NCI-H510A treated with DMSO at 0.1 percent for 48 hours (cell line): ENCODE data around the gene MDFIC.

ENCODE experiments used
- DNase-seq: peaks from one replicate; lab custom pipeline; 2025; lab: John Stamatoyannopoulos, UW

Gene MDFIC

DNA sequence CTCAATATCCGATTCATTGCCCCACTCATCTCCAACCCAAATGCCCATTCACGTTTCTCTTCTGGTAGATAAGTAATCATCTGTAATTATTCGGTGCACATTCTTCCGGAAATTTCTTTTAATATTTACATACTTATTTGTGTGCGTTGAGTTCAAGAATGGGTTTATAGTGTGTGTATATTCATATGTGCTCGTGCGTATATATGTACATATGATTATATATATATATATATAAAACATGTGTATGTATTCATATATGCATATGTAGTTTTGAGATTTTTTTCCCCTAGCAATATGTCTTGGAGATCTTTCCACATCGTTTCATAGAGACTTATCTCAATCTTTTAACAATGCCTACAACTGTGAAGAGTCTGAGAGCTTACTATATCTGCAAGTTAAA lies 118.2 kb downstream of the MDFIC start:
- DNase-seq = no peak

DNA sequence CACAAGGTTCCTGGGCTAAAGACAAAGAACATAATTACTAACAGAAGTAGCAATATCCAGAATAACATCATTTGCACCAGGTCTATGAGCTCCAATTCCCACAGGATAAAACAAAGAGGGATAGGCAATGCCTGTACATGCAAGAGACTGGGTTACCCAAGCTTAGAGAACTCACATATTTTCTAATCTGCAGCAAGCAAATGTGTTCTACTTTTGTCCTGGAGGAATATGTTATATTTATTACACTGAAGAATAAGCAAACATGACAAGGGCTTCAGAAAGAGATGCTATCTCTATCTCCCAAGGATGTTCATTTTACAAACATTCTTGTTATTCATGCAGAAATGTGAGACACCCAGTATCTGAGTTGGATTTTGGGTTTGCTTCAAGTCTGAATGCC lies 118.6 kb downstream of the MDFIC start:
- no peak for DNase-seq

DNA sequence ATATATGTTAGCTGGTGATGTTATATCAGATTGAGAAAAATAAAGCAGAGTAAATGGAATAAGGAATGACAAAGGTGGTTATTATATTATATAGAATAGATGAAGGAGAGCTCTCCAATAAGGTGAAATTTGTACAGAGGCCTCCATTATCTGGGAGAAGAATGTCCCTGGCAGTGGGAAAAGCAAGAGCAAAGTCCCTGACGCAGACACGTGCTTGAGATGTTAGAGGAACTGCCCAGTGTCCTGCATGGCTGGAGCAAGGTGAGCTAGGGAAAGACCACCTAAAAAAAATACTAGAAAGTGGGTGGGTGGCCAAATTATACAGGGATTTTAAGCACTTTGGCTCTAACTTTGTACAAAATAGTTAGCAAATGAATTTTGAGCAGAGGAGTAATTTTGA lies 120.7 kb downstream of the MDFIC start:
- DNase-seq = no peak

DNA sequence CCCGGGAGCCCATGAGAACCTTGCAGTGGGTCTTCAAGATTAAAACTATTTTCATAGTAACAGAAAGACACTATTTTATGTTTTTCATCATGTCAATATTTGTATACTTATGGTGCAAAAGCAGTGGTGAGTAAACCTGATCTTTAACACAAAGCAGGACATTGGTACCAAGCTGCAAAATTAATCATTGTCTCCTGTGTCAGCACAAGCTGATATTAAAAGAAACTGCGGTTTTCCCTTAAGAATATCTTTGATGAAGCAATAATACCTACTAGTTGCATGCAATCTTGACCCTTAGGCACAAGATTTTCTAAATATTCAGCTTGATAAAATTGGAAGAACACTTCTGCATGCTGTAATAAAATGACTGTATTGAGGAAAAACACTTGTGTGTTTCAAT lies 121.7 kb downstream of the MDFIC start:
- DNase-seq = no peak

DNA sequence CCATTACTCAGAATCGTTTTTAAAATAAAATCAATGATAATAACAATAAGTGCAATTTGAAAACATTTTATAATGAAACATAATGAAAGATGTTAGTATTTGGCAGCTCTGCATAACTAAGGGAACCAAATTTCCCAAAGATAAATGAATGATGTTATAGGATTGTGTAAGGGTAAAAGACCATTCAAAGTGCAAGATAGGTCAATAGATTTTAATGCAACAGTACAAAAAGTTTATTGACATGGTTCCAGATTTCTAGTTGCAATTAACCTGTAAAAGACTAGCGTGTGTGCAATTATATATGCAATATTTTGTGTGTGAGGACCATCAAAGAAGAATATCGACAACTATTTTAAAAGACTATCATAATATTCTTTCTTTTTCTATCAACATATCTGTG lies 122.3 kb downstream of the MDFIC start:
- DNase-seq = no peak

DNA sequence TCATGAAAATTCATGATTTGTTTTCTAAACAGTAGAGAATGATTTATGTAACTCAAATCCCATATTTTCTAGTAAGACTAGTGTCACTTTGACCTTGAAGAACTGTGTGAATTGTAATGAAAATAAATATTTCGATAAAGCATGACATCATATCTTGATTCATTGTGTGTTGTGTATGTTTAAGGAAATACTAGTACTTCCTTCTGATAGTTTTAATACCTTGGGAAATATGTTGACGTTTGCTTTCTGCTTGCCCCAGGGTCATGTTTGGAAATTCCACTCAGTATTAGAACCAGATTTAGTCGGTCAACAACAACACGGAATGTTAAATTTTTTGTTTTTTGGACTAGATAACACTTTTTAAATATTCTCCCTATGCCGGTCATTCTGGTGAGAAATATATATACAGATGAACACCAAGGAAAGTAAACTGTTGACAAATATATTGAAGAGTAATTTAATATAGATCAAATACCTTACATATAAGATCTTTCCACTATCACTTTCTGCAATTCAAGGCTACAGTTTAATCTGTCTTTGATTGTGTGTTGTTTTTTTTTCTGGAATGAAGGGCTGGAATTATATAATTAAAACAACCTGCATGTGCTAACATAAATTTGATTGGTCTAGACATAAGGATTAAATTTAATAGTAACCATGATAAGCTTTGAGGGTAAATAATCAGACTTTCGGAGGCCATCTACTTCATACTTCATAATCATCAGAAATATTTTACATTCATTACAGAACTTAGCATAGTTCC lies 126.2 kb downstream of the MDFIC start:
- DNase-seq = no peak

DNA sequence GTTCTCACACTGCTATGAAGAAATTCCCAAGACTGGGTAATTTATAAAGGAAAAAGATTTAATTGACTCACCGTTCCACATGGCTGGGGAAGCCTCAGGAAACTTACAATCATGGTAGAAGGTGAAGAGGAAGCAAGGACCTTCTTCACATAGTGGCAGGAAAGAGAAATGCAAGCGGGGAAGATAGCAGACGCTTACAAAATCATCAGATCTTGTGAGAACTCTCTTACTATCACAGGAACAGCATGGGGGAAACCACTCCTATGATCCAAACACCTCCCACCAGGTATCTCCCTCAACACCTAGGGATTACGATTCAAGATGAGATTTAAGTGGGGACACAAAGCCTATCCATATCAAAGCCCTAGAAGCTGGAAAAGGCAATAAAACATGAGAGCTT lies 130.8 kb downstream of the MDFIC start:
- no peak for DNase-seq

DNA sequence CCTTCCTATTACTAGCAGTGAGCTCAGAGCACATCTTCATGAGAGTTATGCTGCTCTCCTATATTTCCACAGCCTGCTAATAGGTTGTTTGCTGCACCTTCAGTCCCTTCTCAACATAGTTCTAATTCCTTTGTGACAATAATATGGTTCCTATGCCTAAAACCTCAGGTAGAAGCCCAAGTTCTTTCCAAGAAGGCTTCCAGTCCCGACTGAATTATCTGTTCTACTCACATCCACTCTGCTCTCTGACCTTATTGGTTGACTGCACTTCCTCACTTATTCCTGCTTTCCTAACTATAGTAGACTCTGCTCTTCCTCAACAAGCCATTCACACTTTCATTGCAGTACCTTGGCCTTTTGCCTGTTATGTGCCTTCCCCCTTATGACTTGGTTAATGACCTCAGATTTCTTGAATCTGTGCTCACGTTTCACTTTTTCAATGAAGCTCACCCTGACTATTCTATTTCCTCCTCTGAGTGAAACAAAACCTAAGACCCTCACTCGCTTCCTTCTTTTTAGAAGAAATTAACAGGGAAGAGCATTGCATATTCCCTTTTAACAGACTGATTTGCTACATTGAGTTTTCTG lies 132.7 kb downstream of the MDFIC start:
- DNase-seq = no peak

DNA sequence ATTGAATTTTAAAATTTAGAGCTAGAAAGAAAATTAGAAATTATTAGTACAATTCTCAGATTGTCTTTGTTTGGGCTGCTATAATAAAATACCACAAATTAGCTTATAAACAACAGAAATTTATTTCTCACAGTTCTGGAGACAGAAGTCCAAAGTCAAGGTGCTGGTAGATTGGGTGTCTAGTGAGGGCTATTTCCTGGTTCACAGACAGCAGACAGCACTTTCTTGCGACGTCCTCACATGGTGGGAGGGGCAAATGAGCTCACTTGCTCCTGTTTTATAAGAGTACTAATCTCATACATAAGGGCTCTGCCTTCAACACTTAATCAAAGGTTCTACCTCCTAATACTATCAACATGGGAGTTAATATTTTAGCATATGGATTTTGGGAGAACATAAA lies 134.1 kb downstream of the MDFIC start:
- no peak for DNase-seq

DNA sequence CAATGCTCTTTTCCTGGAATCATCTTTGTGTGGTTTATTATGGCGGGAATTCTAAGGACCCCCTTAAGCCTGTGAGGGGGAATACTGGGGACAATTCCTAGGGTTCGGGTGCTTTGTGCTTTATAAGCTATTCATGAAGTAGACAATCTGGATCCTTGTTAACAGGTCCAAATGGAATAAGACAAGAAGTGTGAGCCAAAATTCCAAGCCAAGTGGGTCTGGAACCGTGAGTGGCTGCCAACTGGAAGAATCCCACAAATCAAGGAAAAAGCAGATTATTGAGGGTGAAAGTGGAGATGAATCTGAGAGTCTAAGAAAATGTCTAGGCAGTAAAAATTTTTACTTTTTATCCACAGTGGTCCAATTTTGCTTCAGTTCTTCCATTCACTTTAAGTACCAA lies 136.8 kb downstream of the MDFIC start:
- DNase-seq = no peak

DNA sequence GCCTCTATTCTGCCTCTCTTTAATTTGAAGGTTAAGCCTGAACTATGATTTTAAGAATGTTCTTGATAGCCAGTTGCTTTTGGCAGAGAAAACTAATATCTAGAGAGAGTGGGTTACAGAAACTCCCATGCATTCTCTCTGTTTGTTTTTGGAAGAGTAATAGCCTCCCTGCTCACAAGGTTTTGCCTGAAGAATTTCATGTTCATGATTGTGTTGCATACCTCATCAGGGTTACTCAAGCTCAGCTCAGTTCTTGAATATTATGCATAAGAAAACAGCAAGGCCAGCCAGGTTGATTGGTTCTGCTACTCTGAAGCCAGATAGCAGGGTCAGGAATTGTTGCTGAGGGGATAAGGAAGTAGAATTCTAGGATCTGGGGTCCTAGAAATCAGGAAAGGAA lies 137.4 kb downstream of the MDFIC start:
- DNase-seq = no peak

DNA sequence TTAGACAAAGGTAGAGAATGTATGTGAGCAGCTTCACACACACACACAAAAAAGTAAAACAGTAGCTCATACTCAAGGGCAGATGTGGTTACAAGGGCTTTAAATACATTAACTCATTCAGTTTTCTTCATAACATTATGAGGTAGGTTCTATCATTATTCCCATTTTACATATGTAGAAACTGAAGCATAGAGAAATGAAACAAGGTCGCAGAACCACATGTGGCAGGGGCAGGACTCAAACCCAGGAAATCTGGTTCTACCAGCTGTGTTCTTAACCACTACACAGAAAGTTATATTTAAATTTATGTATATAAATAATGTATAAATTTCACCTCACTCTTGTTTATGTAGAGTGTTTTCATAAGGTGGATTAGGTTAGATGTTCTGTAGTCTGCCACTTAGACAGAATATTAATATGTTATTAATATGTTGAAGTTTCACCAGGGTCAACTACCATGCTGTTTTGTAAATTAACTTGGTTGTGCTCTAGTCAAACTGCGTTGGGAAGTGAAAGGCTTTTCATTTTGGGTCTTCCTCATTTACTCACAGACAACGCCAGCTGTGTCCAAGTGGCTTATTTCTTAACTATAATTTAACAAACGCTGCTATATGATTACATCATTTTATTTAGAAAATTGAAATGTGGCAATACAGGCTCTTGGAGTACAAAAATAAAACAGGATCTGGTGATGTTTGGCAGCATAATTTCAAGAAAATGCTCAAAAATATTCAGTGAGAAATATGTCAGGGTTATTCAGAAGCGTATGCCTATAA lies 138.4 kb downstream of the MDFIC start:
- DNase-seq = no peak

DNA sequence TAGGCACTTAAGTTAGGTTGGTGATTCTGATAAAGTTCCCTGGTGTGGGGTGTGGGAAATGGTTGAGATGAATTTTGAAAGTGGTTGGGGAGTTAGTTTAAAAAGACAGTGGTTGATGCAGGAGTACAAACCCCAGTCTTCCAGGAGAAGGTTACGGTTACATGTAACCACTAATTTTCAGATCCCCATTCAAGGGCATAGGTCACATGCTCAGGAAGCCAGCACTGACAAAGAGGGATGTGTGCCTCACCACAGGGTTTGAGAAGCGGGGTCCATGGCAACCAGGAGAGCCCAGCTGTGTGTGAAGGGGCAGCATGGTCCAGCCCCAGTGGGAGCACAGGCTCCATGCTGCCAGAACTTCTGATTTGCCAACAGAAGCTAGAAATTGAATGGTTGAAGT lies 144.2 kb downstream of the MDFIC start:
- no peak for DNase-seq

DNA sequence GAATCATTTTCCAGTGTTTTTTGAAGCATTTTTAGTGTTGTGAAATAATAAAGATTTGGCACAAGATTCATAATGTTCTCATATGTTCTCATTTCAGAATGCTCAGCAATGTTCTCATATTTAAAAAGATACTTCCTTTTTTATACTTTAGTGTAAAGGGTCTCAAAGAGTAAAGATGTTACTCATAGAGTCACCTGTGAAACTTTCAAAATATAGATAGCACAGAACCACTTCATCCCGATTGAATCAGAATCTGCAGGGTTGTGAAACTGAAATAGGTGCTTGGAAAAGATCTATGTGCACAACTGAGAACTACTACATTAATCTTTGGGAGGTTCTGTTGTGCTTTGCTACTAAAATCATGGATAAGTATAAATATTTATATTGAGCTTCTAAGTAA lies 144.7 kb downstream of the MDFIC start:
- DNase-seq = no peak

DNA sequence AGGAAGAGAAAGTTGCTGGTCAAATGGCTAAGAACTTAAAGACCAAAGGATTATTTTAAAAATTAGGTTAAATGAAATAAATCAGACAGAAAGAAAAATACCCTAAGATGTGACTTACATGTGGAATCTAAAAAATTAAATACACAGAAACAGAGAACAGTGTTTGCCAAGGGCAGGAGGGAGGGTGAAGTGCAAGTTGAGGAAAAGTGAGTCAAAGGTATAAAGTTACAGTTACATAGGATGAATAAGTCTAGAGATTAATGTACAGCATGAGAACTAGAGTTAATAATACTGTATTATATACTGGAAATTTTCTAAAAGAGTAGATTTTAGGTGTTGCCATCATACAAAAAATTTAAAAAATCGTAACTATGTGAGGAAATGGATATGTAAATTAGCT lies 146.3 kb downstream of the MDFIC start:
- no peak for DNase-seq
